Endothelial cell of umbilical vein (primary cell): ENCODE measurements around the gene SOX8. TPM values are rescaled to one million over a fixed set of nuclear protein-coding genes. Genes with fewer than 3 reads are reported as not detected.

ENCODE experiments used
- BruUV-seq: library from RNA; stranded (reverse); fragments of 400-500 nt; replicated peaks from 2 replicates; lab custom pipeline; 2021; lab: Mats Ljungman, UMichigan
- CTCF ChIA-PET: fragments of 300-600, 350-600 bp; sonication (Branson Sonifier 250); formaldehyde crosslinking; loops from one replicate; lab custom pipeline; 2021; ENCODE audit warnings: antibody characterized with exemption, inconsistent platforms; lab: Charles Lee
- POLR2A ChIA-PET: fragments of 300-600, 350-600 bp; sonication (Branson Sonifier 250); formaldehyde crosslinking; loops from one replicate; lab custom pipeline; 2021; ENCODE audit warnings: antibody characterized with exemption, inconsistent platforms; lab: Charles Lee
- DNase-seq: peaks from one replicate; pipeline ENCODE4 v3.0.0-alpha.2; 2011; ENCODE audit warnings: low read depth, low spot score
- FAIRE-seq: peaks from 2 replicates; lab custom pipeline; 2011; peaks lifted over from hg19 to GRCh38; lab: Jason Lieb, UNC
- H2AFZ ChIP-seq: 2 replicates; pipeline ENCODE4 v1.6.0; 2012; ENCODE audit warnings: low read depth, low read length, control low read depth, inconsistent platforms
- H3K27ac ChIP-seq: 2 replicates; pipeline ENCODE4 v1.5.1; 2011; ENCODE audit warnings: low read depth, mild to moderate bottlenecking, control low read depth, low read length, moderate library complexity; ENCODE audit not compliant: insufficient read depth
- H3K27me3 ChIP-seq, 2 experiments: 2 replicates each; pipeline versions ENCODE4 v1.6.0 to v1.6.1; 2011; ENCODE audit warnings: low read length in 2 of 2, mixed read lengths in 1 of 2; ENCODE audit not compliant: control insufficient read depth in 2 of 2, insufficient read depth in 2 of 2
- H3K36me3 ChIP-seq, 2 experiments: 2 replicates in 1 of 2; 3 replicates in 1 of 2; pipeline ENCODE4 v1.5.1; 2011; ENCODE audit warnings: low read length in 2 of 2, mild to moderate bottlenecking in 1 of 2, moderate library complexity in 1 of 2; ENCODE audit not compliant: control insufficient read depth in 2 of 2, insufficient read depth in 2 of 2; ENCODE audit errors: extremely low read depth in 1 of 2
- H3K4me1 ChIP-seq: 3 replicates; pipeline ENCODE4 v1.5.1; 2011; ENCODE audit warnings: mild to moderate bottlenecking, low read length; ENCODE audit not compliant: control insufficient read depth, insufficient read depth; ENCODE audit errors: extremely low read depth
- H3K4me2 ChIP-seq: 2 replicates; pipeline ENCODE4 v1.6.1; 2011; ENCODE audit warnings: low read length, control low read depth, mixed read lengths; ENCODE audit not compliant: insufficient read depth
- H3K4me3 ChIP-seq, 3 experiments: fragments of 200-600 bp in 1 of 3; sonication (generic), shearing (Covaris generic) in 1 of 3; replicated peaks in 1 of 3; 2 replicates each; pipeline ENCODE4 v1.5.1; 2011 to 2016; ENCODE audit warnings: control low read depth in 3 of 3, low read length in 3 of 3, mild to moderate bottlenecking in 2 of 3, inconsistent platforms in 1 of 3, low read depth in 1 of 3, moderate library complexity in 1 of 3; ENCODE audit not compliant: insufficient read depth in 1 of 3
- H3K79me2 ChIP-seq: 2 replicates; pipeline ENCODE4 v1.6.0; 2012; ENCODE audit warnings: low read length, inconsistent platforms; ENCODE audit not compliant: control insufficient read depth, insufficient read depth
- H3K9ac ChIP-seq: replicated peaks from 2 replicates; pipeline ENCODE3; 2011; ENCODE audit warnings: low read length, control low read depth; ENCODE audit not compliant: insufficient read depth; ENCODE audit errors: extremely low read depth
- H3K9me1 ChIP-seq: replicated peaks from 3 replicates; pipeline ENCODE4 v1.6.0; 2011; ENCODE audit warnings: mild to moderate bottlenecking, low read length; ENCODE audit not compliant: control insufficient read depth, insufficient read depth; ENCODE audit errors: extremely low read depth
- H3K9me3 ChIP-seq: replicated peaks from 2 replicates; pipeline ENCODE4 v1.5.1; 2012; ENCODE audit warnings: low read length, inconsistent platforms; ENCODE audit not compliant: control insufficient read depth, insufficient read depth
- H4K20me1 ChIP-seq: replicated peaks from 2 replicates; pipeline ENCODE3; 2011; ENCODE audit warnings: mild to moderate bottlenecking, low read length; ENCODE audit not compliant: control insufficient read depth, insufficient read depth; ENCODE audit errors: extremely low read depth
- EZH2 ChIP-seq: IDR thresholded peaks from 2 replicates; pipeline ENCODE4 v1.6.1; 2012; ENCODE audit warnings: borderline replicate concordance, low read depth, mild to moderate bottlenecking, moderate library complexity, low read length, inconsistent platforms; ENCODE audit not compliant: severe bottlenecking
- FOS ChIP-seq: IDR thresholded peaks from 2 replicates; pipeline ENCODE4 v1.6.1; 2011; ENCODE audit warnings: mild to moderate bottlenecking, low read length, moderate library complexity, borderline replicate concordance; ENCODE audit not compliant: insufficient read depth
- GATA2 ChIP-seq: IDR thresholded peaks from 2 replicates; pipeline ENCODE4 v1.7.0; 2011; ENCODE audit warnings: low read depth, mild to moderate bottlenecking, moderate library complexity, mixed read lengths, low read length; ENCODE audit not compliant: insufficient read length, insufficient read depth
- JUN ChIP-seq: IDR thresholded peaks from 2 replicates; pipeline ENCODE4 v1.6.1; 2011; ENCODE audit warnings: borderline replicate concordance, low read depth; ENCODE audit not compliant: insufficient read length, insufficient read depth
- MYC ChIP-seq: IDR thresholded peaks from one replicate; pipeline ENCODE4 v1.6.1; 2011; ENCODE audit warnings: mild to moderate bottlenecking, low read depth, low read length
- POLR2A ChIP-seq: IDR thresholded peaks from 2 replicates; pipeline ENCODE4 v1.6.1; 2012; ENCODE audit warnings: low read depth, mild to moderate bottlenecking, control low read depth, low read length
- POLR2AphosphoS5 ChIP-seq: IDR thresholded peaks from 2 replicates; pipeline ENCODE4 v1.6.1; 2012; ENCODE audit warnings: low read depth, mild to moderate bottlenecking, control low read depth, low read length, moderate library complexity; ENCODE audit not compliant: insufficient read depth
- dilution Hi-C: fragments of 300-500 bp; cut with MboI; formaldehyde crosslinking; loops from one replicate; pipeline ENCODE4 v1.15.0; 2019; ENCODE audit warnings: low sequenced_read_pairs; ENCODE audit not compliant: extremely low pct_ligation_motif_present
- intact Hi-C: fragments of 100-400 bp; cut with micrococcal nuclease; formaldehyde crosslinking; loops from one replicate; pipeline ENCODE4 v1.10.0; 2022
- polyA plus RNA-seq, 4 experiments: library from polyadenylated mRNA; depleted of rRNA in 3 of 4; stranded (reverse) in 3 of 4; unstranded in 1 of 4; fragments of >200 nt; gene quantifications; 2 replicates each; pipeline versions ENCODE4 v1.2.1 to v1.2.3, GENCODE V29; 2011 to 2012; ENCODE audit warnings: missing spikeins in 1 of 4
- total RNA-seq: library from RNA; stranded (reverse); gene quantifications from 2 replicates; pipeline ENCODE4 v1.2.3, GENCODE V29; 2021
- TF ChIP-seq, protein P1 (sequence below): IDR thresholded peaks from 2 replicates; pipeline ENCODE4 v1.6.1; 2011; ENCODE audit not compliant: insufficient read depth, insufficient read length
- TF ChIP-seq, protein P2 (sequence below), 2 donors: IDR thresholded peaks; 1 replicate in 1 of 2; 2 replicates in 1 of 2; pipeline ENCODE4 v1.5.1; 2011; ENCODE audit warnings: low read length in 2 of 2, mild to moderate bottlenecking in 2 of 2, moderate library complexity in 2 of 2, control low read depth in 1 of 2, inconsistent platforms in 1 of 2, low read depth in 1 of 2; ENCODE audit not compliant: insufficient read depth in 1 of 2; ENCODE audit errors: extremely low read depth in 1 of 2

Gene SOX8
- total and polyA plus RNA-seq, 2 donors (not counting 3 experiments of a cell fraction or from before 2014, with no cell fraction given), result 0.52 to 0.53 TPM

DNA sequence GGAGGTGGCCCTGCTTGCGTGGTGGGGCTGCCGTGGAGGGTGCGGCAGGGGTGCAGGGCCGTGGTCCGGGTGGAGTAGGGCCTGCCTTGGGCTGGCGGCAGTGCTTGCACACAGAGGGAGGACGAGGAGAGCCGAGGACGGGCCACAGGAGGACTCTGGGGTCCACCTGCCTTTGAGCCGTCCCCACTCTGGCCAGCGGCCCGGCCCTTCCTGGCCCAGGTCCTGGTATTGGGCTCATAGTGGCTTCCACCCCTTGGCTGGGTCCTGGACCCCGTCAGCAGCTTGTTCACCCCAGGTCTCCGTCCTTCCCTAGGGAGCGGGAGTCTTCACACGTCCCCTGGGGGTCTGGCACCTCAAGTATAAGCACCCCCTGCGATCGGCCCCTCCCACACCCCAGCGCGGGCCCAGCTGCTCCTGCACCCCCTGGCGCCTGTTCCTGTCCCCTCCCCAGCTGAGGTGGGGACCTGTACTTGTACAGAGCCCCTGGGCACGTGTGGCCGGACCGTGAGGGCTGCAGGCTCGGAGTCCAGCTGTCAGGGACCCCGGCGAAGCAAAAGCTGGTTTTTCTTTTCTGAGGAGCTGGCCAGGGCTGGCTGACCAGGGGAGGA, 40.1 kb downstream of the SOX8 start:
- no peak overlapping the region for H3K4me3 ChIP-seq
- H3K79me2 ChIP-seq, result no peaks in the 10 kb centered on the region
- no peaks in the 10 kb centered on the region for H3K9me1 ChIP-seq
- CTCF ChIA-PET, result no interaction called here
- DNase-seq, result no peak
- POLR2A ChIA-PET, result no interaction called here
- dilution Hi-C loops (no loop called here), intact Hi-C loops (no loop called here)
- FAIRE-seq, result no peak
- H4K20me1 ChIP-seq, result no peaks in the 10 kb centered on the region
- H3K9me3 ChIP-seq, result no peaks in the 10 kb centered on the region
- no TSS peak for BruUV-seq
- H2AFZ ChIP-seq, result no peak overlapping the region
- H3K27ac ChIP-seq, result no peak overlapping the region
- no peaks in the 10 kb centered on the region for H3K27me3 ChIP-seq
- no peaks in the 10 kb centered on the region for H3K4me1 ChIP-seq
- no peaks in the 10 kb centered on the region for H3K36me3 ChIP-seq
- no peak overlapping the region for H3K4me2 ChIP-seq
- H3K9ac ChIP-seq, result no peak overlapping the region
- TF ChIP-seq EZH2, result no peak
- TF ChIP-seq MYC, result no peak
- TF ChIP-seq, protein P1, sequence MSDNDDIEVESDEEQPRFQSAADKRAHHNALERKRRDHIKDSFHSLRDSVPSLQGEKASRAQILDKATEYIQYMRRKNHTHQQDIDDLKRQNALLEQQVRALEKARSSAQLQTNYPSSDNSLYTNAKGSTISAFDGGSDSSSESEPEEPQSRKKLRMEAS, result no peak
- TF ChIP-seq GATA2, result no peak
- no peak for TF ChIP-seq FOS
- no peak for TF ChIP-seq POLR2A
- TF ChIP-seq POLR2AphosphoS5, result no peak
- TF ChIP-seq JUN, result no peak
- TF ChIP-seq, protein P2, sequence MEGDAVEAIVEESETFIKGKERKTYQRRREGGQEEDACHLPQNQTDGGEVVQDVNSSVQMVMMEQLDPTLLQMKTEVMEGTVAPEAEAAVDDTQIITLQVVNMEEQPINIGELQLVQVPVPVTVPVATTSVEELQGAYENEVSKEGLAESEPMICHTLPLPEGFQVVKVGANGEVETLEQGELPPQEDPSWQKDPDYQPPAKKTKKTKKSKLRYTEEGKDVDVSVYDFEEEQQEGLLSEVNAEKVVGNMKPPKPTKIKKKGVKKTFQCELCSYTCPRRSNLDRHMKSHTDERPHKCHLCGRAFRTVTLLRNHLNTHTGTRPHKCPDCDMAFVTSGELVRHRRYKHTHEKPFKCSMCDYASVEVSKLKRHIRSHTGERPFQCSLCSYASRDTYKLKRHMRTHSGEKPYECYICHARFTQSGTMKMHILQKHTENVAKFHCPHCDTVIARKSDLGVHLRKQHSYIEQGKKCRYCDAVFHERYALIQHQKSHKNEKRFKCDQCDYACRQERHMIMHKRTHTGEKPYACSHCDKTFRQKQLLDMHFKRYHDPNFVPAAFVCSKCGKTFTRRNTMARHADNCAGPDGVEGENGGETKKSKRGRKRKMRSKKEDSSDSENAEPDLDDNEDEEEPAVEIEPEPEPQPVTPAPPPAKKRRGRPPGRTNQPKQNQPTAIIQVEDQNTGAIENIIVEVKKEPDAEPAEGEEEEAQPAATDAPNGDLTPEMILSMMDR (IDR thresholded peaks at IDR 0.05; ENCODE audit: extremely low read depth in 1 of 2, insufficient read depth in 1 of 2, low read depth in 1 of 2, low read length in 2 of 2), result no peak
